ENCODE data around the gene DBX1.
"Not testable (repeated sequence)": the region's sequence is repeated elsewhere in the genome, so short reads cannot be mapped to it uniquely, and the experiment has no call there.

DBX1 gene

GRCh38 chr11:20161923-20162744, 1.9 kb upstream of the DBX1 start:
- no peak for DNase-seq (ENCODE audit: low read depth in 2 of 2)

- DNase-seq (ENCODE audit: low read depth in 2 of 2): no peak
Observed at GRCh38 chr11:20161230-20161918, 1.1 kb upstream of the DBX1 start.

GRCh38 chr11:20159466-20160381, 551 bp downstream of the DBX1 start:
- no peak for DNase-seq (ENCODE audit: low read depth in 2 of 2)

GRCh38 chr11:20158597-20159257, 1.5 kb downstream of the DBX1 start:
- DNase-seq (ENCODE audit: low read depth in 2 of 2): no peak

- no peak for DNase-seq (ENCODE audit: low read depth in 2 of 2)
Observed at GRCh38 chr11:20157728-20158127, 2.5 kb downstream of the DBX1 start.

GRCh38 chr11:20156876-20157613, 3.2 kb downstream of the DBX1 start:
- no peak for DNase-seq (ENCODE audit: low read depth in 2 of 2)

GRCh38 chr11:20156280-20156875, 3.9 kb downstream of the DBX1 start:
- DNase-seq (ENCODE audit: low read depth in 2 of 2): peak in 1 of 2 donors; percentile 16

GRCh38 chr11:20155683-20156279, 4.5 kb downstream of the DBX1 start:
- DNase-seq (ENCODE audit: low read depth in 2 of 2): no peak

- DNase-seq (ENCODE audit: low read depth in 2 of 2): no peak
Observed at GRCh38 chr11:20154381-20154780, 5.9 kb downstream of the DBX1 start.

- no peak for DNase-seq (ENCODE audit: low read depth in 2 of 2)
Observed at GRCh38 chr11:20138707-20139106, 21.6 kb downstream of the DBX1 start.

- DNase-seq (ENCODE audit: low read depth in 2 of 2): no peak
Observed at GRCh38 chr11:20137637-20138036, 22.6 kb downstream of the DBX1 start.

GRCh38 chr11:20134991-20135736, 25.1 kb downstream of the DBX1 start:
- DNase-seq (ENCODE audit: low read depth in 2 of 2): no peak

- DNase-seq (ENCODE audit: low read depth in 2 of 2): no peak
Observed at GRCh38 chr11:20132667-20133039, 27.6 kb downstream of the DBX1 start.

GRCh38 chr11:20131788-20132666, 28.2 kb downstream of the DBX1 start:
- no peak for DNase-seq (ENCODE audit: low read depth in 2 of 2)

GRCh38 chr11:20129665-20130064, 30.6 kb downstream of the DBX1 start:
- no peak for DNase-seq (ENCODE audit: low read depth in 2 of 2)

GRCh38 chr11:20128528-20128825, 31.8 kb downstream of the DBX1 start:
- not testable (repeated sequence) for DNase-seq (ENCODE audit: low read depth in 2 of 2)

- peak; percentile 41 to 68 for DNase-seq (ENCODE audit: low read depth in 2 of 2)
Observed at GRCh38 chr11:20127671-20128527, 32.4 kb downstream of the DBX1 start.

- no peak for DNase-seq (ENCODE audit: low read depth in 2 of 2)
Observed at GRCh38 chr11:20126724-20127123, 33.6 kb downstream of the DBX1 start.
